HL-60/S4 (cell line): ENCODE results near the gene CDYL2.

Source experiments
- in situ Hi-C: fragments of 300-500 bp; cut with MboI; formaldehyde crosslinking; loops from 2 replicates; pipeline ENCODE4 v1.14.3; 2022; ENCODE audit warnings: low sequenced_read_pairs

Gene CDYL2

DNA sequence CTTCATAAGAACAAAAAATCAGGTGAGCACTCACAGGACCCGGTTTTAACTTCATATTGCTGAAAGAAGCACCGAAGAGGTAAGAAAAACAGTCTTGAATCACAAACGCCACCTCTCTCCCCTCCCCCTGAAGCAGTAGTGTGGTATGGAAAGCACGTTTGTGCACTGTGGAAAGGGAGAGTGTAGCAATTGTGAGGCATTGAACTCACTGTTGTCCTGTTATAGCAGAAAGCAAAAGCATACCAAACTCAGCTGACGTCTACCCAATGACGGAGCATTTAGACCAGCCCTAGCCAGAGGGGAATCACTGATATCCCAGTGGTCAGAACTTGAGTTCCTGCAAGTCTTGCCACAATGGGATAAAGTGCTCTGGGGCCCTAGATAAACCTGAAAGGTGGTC lies 164.8 kb downstream of the CDYL2 start:
- in situ Hi-C loops = no loop called here

DNA sequence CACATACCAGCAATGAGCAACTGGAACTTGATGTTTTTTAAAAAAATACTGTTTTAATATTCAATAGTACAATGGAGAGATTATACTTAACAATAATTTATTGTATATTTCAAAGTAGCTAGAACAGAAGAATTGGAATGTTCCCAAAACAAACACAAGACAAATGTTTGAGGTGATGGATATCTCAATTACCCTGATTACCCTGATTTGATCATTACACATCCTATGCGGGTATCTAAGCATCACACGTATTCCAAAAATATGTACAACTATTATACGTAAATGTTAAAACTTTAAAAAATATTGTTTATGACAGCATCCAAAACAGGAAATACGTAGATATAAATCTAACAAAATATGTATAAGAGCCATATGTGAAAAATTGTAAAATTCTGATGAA lies 166.8 kb downstream of the CDYL2 start:
- in situ Hi-C loops = no loop called here

DNA sequence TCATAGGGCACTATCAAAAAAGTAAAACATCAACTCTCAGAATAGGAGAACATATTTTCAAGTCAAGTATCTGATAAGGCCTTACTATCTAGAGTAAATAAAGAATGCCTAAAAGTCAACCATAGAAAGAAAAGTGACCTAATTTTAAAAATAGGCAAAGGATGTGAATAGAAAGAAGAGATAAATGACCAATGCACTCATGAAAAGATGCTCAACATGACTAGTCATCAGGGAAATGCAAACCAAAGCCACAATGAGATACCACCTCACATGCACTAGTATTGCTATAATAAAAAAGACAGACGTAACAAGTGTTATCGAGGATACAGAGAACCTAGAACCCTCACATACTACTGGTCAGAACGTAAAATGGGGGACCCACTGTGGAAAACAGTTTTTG lies 172.8 kb downstream of the CDYL2 start:
- in situ Hi-C loops = no loop called here

DNA sequence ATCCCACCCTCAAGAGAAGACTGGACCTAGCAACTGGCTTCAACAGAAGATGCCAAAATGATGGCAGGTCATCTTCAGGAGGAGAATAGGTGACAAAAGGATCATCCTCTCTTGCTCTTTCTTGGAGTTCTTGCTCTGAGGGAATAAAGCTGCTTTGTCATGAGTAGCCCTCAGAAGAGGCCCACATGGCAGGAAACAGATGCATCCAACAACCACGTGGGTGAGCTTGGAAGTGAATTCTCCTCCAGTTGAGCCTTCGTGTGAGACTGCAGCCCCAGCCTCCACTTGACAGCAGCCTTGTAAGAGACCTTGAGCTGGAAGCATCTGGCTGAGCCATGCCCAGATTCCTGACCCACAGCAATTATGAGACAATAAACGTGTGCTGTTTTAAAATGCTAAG lies 176.1 kb downstream of the CDYL2 start:
- in situ Hi-C loops = no loop called here

DNA sequence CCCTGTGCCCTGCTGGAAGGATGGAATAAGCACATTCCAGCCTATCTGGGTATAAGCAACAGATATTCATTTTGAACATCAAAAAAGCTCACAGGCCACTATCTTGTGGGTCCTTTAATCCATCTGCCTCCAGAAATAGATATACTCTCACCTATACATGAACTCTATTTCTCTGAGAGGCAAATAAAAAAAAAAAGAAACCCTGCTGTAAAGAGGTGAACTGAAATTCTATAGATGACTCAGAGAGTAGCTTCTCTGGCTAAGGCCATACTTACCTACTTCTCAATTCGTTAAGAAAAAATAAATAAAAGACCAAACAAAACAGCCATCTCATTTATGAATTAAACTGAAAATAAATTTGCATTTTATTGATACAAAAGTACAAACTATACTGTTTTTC lies 177.3 kb downstream of the CDYL2 start:
- in situ Hi-C loops = no loop called here

DNA sequence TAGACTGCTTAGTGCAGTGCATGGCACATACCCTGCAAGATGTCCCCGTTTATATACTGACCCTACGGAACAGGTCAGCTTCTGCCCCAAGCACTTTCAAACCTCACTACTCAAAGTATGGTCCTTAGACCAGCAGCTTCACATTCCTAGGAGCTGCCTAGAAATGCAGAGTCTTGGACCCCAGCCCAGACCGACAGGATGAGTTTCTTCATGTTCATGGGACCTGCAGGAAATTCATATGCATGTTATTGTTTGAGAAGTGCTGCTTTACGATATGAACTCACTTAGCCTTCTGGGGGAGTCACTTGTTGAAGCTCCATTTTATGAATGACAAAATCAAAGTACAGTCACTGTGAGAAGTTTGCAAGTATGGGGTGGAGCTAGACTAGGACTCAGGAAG lies 181.0 kb downstream of the CDYL2 start:
- in situ Hi-C loops = no loop called here

DNA sequence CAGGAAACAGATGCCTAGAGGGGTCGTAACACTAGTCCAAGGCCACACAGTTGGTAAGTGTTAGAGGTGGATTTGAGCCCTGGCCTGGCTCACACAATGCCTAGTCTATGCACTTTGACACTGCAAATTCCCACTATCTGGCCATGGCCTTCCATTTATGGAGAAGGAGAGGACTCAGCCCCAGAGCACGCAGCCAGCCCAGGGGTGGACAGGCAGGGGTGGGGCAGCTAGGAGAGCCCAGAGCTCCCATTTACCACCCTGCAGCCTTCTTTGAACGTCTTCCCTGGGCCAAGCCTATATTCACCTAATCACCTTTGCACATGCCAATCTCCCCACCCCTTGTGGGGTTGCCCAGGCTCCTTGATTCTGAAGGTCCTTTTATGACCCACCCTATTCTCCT lies 182.4 kb downstream of the CDYL2 start:
- in situ Hi-C loops = no loop called here

DNA sequence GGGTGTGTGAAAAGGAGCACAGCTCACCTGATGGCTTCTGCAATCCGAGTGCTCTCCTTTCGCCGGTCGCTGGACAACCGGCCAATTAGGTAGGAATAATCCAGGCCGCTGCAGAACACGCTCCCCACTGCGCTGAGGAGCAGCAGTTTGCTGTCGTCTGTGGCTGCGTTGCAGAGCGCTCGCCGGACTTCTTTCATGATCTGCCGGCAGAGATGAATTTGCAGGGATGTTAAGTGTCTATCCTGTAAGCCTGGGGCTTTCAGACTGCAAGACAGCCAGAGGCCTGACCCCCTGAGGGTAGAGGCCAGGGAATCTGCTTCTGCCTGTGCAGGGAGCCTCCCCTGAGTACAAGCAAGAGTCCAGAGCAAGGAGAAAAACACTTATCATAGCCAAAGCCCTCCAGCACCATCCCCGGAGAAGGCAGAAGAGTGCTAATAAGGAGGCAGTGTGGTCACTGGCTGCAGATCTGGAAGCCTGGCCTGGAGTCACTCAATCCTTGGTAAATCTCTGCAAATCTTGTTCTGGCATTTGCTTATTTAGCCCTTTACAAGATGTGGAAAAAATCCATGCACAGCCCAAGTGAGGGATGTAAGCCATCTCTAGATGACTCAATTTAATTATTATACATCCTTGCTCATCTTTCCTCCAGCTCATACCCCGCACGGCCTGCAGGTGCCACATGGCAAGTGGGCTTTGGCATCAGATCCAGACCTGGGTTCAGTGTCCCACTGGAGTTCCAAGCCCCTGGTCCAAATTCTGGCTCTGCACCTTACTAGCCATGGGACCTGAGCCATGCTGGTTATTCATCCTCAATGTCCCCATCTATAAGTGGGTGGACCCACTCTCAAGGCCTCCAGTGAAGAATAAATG lies 183.4 kb downstream of the CDYL2 start:
- in situ Hi-C loops = no loop called here

DNA sequence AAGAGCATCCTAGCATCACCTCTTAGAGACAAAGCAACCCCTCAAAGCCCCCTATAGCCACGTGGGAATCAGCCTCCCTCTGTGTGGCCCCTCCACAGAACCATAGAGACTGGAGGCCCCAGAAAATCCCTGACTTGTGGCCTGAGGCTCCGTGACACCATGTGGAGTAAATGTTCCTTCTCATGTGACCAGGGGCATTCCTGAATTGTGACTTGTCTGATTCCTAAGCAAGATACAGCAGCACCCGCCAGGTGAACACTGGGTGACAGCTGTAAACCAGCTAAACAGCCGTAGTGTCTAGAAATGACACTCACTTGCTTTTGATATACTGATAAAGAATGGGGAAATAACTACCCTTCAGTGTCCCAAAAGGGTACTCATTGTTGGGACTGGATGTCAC lies 184.6 kb downstream of the CDYL2 start:
- in situ Hi-C loops = no loop called here

DNA sequence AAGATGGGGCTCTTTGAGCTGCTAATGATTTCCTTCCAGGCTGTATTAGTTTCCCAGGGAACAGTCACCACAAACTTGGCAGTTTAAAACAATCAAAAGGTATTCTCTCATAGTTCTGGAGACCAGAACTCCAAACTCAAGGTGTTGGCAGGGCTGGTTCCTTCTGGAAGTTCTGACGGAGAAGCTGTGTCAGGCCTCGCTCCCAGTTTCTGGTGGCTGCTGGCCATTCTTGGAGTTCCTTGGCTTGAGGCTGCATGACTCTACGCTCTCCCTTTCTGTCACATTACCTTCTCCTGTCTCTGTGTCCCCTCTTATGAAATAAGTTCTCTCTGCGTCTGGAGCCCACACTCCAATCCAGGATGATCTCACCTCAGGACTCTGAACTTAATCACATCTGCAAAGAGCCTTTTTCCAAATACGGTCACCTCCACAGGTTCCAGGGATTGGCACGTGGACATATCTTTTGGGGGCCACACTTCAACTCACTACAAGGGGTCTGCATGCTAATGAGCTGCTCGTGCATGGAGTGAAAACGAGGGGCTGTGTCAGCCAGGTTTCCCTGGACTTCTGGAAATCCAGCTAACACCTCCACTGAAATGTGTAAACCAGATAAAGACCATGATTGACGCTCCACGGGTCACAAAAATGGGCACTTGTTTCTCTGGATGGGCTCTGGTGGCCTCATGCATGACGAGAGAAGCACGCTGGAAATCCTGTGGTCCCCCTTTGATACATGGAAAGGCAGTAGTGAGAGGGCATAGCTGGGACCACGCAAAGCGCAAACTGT lies 185.3 kb downstream of the CDYL2 start:
- in situ Hi-C loops = no loop called here

DNA sequence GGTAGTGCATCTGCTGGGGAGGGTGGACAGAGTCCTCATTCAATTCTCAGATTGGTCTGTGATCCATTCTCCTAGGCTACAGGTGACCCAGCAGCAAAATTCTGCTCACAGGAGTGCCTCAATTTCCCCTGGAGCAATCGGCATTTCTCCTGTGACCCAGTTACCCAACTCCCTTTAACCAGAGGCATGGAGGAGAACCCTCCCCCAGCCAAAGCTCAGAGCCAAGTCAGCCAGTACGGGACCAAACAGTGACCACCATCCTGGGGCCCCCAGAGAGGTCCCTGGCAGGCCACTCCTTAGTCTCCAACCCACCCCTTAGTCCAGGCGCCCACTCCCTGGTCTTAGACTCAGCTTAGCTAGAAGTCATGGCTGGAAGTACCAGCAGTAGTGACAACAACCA lies 188.0 kb downstream of the CDYL2 start:
- in situ Hi-C loops = no loop called here

DNA sequence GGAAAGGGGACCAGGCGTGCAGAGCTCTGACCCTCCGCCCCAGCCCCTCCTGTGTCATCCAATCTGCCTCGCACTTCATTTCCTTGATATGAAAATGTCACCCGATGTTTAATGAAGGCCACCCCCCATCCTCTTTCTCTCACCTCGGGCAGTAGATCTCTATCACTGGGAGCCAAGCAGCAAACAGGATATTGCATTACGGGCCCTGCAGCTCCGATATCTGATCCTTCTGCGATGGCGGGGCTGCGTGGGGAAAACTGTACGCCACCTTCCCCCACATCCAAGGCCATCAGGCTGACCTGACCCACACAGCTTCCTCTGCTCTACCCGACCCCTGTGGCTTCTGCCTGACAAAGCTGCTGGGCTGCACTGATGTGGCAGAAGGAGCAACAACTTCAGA lies 188.7 kb downstream of the CDYL2 start:
- in situ Hi-C loops = no loop called here

DNA sequence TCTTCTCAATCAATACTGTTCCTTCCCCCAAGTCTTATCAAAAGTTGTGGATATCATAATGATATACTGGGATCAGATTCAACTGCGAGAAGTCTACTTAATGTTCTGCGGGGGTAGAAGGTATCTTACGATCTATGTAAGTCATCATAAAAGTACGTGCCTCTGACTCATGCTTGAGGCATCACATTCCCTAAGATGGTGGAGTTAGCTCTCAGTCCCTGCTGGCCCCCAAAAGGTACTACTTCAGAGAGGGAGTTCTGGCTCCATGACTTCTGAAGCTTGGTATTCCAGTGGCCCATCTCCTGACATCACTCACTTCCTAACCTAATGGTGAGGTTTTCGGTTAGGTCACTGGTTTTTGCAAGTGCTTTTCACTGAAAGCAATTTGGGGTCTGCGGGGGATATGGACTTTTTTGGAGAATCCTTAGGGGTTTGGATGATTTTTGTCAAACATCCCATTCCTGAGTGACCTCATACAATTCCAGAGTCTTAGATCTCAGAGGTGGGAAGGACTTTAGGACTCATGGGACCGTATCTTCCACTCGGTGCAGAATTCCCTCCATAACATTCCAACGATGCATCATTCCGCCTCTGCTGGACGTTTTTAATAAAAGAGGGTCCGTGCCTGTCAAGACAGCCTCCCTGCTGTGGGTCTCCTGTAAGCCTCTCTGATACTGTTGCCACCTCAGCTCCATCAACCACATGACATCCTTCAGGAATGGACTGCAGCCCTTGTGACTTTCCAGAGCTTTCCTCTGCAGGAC lies 189.3 kb downstream of the CDYL2 start:
- in situ Hi-C loops = no loop called here

DNA sequence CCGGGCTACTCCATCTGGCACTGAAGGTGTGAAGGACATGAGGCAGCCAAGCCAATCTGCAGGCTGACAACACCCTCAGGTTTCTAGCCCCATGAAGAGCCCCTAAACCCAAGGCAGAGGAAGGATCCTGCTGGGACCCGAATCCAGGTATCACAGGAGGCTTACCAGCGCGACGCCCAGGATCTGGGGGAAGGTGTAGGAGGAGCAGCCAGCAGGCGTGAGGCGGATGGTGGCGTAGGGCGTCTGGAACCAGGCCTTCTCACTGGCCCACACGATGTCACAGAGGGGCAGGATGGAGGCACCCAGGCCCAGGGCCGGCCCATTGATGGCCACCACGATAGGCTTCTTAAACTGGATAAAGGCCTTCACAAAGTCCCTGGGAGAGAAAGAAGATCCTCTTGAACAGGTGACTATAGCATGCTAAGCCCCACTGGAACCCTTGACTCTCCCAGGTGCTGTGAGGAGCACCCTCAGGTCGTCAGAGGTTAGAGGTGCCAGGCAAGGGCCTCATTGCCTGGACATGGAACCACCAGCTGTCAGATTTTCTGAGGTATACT lies 191.9 kb downstream of the CDYL2 start:
- in situ Hi-C loops = no loop called here

DNA sequence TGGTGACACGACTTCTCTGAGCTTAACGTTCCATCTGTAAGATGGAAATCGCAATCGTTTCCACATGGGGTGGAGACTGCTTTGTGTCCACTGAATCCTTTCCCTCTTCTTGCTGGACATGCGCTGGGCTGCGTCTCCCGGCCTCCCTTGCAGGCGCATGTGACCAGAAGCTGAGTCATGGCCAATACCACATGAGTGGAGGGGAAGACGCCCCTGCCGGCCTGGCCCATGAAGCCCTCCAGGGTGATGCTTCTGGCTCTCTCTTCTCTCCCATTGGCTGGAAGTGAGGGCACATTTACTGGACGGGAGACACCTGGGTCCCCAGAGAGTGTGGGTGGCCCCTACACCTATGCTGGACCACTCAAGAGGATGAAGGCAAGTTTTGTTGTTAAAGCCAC lies 192.5 kb downstream of the CDYL2 start:
- in situ Hi-C loops = no loop called here

DNA sequence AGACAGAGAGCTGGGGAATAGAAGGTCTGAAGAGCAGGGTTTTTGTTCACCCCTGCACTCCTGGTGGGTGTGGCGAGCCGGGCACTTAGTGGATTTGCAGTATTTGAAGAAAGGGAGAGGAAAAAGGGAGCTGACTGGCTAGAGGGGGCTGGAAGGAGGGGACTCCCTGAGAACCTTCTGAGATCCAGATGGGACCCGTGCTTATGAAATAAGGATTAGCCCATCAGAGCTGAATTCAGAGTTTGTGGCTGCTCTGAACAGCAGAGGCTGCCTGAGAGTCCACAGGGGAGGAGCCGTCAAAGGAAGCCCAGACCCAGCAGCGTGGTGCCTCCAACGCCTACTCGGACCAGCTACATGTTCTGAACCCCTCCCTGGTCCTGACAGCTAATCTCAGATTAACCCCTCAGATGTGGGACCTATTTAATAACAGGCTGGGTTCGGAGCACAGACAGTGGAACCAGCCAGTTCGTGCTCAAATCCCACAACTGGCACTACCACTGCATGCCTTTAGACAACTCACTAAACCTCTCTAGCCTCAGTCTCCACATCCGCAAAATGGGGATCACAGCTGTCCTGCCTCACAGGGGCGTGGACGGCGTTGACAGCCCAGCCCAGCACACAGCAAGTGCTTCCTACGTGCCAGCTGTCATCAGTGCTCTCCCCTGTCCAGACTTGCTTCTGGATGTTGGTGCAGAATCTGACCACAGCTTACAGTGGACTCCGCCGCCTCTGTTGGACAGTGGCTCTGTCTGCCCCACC lies 193.0 kb downstream of the CDYL2 start:
- in situ Hi-C loops = no loop called here

DNA sequence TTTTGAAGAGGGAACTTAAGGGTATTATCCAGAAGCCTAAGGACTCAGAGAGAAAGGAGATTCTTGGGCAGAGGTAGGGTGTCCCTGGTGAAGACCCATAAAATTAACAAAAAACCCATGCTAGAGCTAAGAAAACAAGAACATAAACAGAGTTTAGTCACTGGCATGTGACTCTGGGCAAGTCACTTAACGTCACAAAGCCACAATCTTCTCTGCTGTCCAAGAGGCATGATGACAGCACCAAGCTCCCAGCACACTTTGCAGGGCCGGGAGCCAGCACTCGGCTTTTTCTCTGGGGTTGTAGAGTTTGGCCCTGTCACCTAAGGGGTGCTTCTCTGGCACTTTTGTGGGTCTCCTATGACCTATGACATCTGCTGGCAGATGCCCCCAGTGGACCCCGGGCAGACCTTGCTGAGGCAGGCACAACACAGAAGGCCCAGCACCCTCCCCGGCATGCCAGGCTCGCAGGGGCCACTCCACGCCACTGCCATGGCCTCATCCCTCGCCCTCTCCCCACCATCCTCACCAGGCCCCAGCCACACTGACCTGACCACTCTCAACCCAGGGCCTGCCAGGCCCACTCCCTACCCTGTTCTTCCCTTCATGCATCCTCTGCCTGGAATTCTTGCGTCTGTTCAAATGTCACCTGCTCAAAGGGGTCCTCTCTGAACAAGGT lies 193.8 kb downstream of the CDYL2 start:
- in situ Hi-C loops = no loop called here

DNA sequence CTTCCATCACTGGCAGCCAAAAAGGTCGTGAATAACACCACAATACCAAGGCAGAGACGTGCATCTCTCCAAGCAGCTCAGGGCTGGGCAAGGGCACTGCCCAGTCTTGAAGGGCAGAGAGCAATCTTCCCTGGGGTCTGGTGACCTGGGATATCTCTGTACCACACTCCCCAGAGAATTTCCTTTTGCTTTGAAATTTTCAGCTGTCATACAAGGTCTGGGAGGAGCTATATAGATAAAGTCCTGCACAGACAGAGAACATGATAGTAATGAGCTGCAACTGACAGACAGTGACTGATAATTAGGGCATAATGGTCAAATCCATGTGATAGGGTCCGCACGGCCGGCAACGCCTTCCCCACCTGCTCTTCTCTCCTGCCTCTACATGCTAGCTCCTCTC lies 195.5 kb downstream of the CDYL2 start:
- in situ Hi-C loops = no loop called here

DNA sequence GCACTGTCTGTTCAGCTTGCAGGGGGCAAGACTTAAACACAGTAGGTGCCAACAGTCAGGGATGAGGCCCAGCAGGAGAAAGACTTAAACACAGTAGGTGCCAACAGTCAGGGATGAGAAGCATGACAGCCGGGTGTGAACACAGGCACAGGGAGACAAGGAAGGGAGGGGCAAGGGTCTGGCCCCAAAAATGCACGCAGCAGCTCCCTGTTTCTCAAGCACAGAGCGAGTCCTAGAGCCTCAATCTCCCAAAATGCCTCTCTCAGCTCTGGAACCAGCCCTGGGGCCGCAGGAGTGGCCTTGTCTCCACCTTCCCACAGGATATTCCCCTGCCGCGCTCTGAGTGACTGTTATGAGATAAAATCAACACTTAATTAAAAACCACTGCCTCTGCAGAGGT lies 197.2 kb downstream of the CDYL2 start:
- in situ Hi-C loops = no loop called here

DNA sequence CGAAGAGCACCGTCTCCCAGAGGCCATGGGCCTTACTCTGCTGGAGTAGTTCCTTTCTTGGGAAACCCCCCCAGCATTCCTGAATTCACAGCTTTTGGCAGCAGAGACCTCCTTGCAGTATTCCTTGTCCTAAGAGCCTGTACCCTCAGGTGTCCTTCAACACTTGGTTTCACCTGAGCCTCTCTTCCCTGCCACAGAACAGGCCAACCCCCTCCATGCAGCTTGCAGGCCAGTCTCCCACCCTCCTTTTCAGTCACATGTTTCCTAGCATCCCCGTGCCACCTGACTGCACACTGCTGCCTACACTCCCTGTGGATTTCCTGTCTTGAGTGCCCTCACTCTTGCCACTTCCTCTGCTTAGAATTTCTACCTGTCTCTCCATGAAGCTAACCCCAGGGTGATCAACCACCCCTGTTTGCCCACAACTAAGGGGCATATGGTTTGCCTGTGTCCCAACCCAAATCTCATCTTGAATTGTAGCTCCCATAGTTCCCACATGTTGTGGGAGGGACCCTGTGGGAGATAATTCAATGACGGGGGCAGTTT lies 198.1 kb downstream of the CDYL2 start:
- in situ Hi-C loops = no loop called here
